Esophagus muscularis mucosa (tissue), 4 donors: Measurements from ENCODE around the gene SERPING1. TPM values are rescaled to one million over a fixed set of nuclear protein-coding genes. Genes with fewer than 3 reads are reported as not detected.

ENCODE experiments used
- DNase-seq: peaks from one replicate; pipeline ENCODE4 v3.0.0-alpha.2; 2017; ENCODE audit errors: extremely low spot score
- H3K27ac ChIP-seq, 4 donors: fragments of 200-600 bp; sonication (generic); replicated peaks in 1 of 4; 1 replicate in 3 of 4; 2 replicates in 1 of 4; pipeline ENCODE4 v1.5.1; 2016 to 2019; ENCODE audit warnings: mild to moderate bottlenecking in 1 of 4
- H3K27me3 ChIP-seq, 4 donors: fragments of 200-600 bp; sonication (generic); one replicate each; pipeline versions ENCODE4 v1.5.1 to v1.6.0; 2016 to 2019
- H3K36me3 ChIP-seq, 4 donors: fragments of 200-600 bp; sonication (generic); one replicate each; pipeline ENCODE4 v1.5.1; 2016 to 2019
- H3K4me1 ChIP-seq, 4 donors: fragments of 200-600 bp; sonication (generic); one replicate each; pipeline ENCODE4 v1.5.1; 2016 to 2019
- H3K4me3 ChIP-seq, 4 donors: fragments of 200-600 bp; sonication (generic); 1 replicate in 2 of 4; 2 replicates in 2 of 4; pipeline ENCODE4 v1.5.1; 2016 to 2019; ENCODE audit warnings: mild to moderate bottlenecking in 4 of 4, moderate library complexity in 1 of 4
- H3K9me3 ChIP-seq, 4 donors: fragments of 200-600 bp; sonication (generic); 1 replicate in 3 of 4; 2 replicates in 1 of 4; pipeline ENCODE4 v1.5.1; 2016 to 2019
- CTCF ChIP-seq, 3 experiments: fragments of 200-600 bp in 2 of 3; fragments of 450-650 bp in 1 of 3; sonication (generic) in 2 of 3; IDR thresholded peaks; one replicate each; pipeline ENCODE4 v1.5.1; 2017 to 2019; ENCODE audit warnings: antibody characterized with exemption in 3 of 3, mild to moderate bottlenecking in 2 of 3, moderate library complexity in 1 of 3
- EP300 ChIP-seq: sonication (generic); formaldehyde crosslinking; IDR thresholded peaks from one replicate; pipeline ENCODE4 v1.6.1; 2017; ENCODE audit warnings: antibody characterized with exemption
- POLR2A ChIP-seq: fragments of 450-650 bp; IDR thresholded peaks from one replicate; pipeline ENCODE4 v1.6.1; 2017; ENCODE audit warnings: antibody characterized with exemption, moderate library complexity, mild to moderate bottlenecking, low read depth
- POLR2AphosphoS5 ChIP-seq, 2 donors: sonication (generic); formaldehyde crosslinking; IDR thresholded peaks; one replicate each; pipeline ENCODE4 v1.6.1; 2017; ENCODE audit warnings: antibody characterized with exemption in 2 of 2
- WGBS: methylation state at CpG from one replicate; pipeline ENCODE4 v1.1.5; 2018; 5-methylcytosine and 5-hydroxymethylcytosine counted together
- intact Hi-C: fragments of 100-400 bp; cut with DNase I; formaldehyde crosslinking; loops from one replicate; pipeline ENCODE4 v1.15.1; 2023
- total RNA-seq, 4 donors: library from RNA; depleted of rRNA; stranded (reverse); fragments of >200 nt; gene quantifications; one replicate each; pipeline versions ENCODE4 v1.1.0 to v1.2.1, GENCODE V29; 2016

Gene SERPING1
- total RNA-seq, 4 donors from 2014 or later, result 290 to 585 (median 569) TPM

GRCh38 chr11:57610170-57610569 is 12.7 kb downstream of the SERPING1 start:
- Histone ChIP-seq H3K9me3 (no peaks in the 10 kb centered on the region), H3K36me3 (peaks cover 53 to 99% (median 76%) of the 10 kb centered on the region in 4 donors), H3K27me3 (no peaks in the 10 kb centered on the region), H3K4me3 (no peak overlapping the region), H3K27ac (no peak overlapping the region), H3K4me1 (no peaks in the 10 kb centered on the region)
- no peak for DNase-seq
- TF ChIP-seq POLR2A (no peak), EP300 (no peak), POLR2AphosphoS5 (IDR thresholded peaks at IDR 0.05) (no peak), CTCF (IDR thresholded peaks at IDR 0.05) (no peak)
- intact Hi-C loops, result no loop called here
- 98% methylated on average over 4 of the region's 4 CpGs for WGBS

- H3K36me3 ChIP-seq, result peaks cover 30 to 75% (median 63%) of the 10 kb centered on the region in 4 donors
- H3K27me3 ChIP-seq, result no peaks in the 10 kb centered on the region
- intact Hi-C loops, result no loop called here
- 86% methylated on average over 9 of the region's 10 CpGs for WGBS
- no peak for DNase-seq
- H3K9me3 ChIP-seq, result no peaks in the 10 kb centered on the region
- H3K4me3 ChIP-seq, result no peak overlapping the region
- no peaks in the 10 kb centered on the region for H3K4me1 ChIP-seq
- H3K27ac ChIP-seq, result no peak overlapping the region
- no peak for TF ChIP-seq EP300
- TF ChIP-seq CTCF (IDR thresholded peaks at IDR 0.05), result no peak
- TF ChIP-seq POLR2AphosphoS5 (IDR thresholded peaks at IDR 0.05), result no peak
- no peak for TF ChIP-seq POLR2A
These were observed 16.8 kb downstream of the SERPING1 start for GRCh38 chr11:57614234-57614772.

GRCh38 chr11:57615308-57615707 is 17.8 kb downstream of the SERPING1 start:
- H3K4me3 ChIP-seq, result no peak overlapping the region
- 67% methylated on average over 1 of the region's 1 CpG for whole genome bisulfite sequencing
- H3K36me3 ChIP-seq, result peaks cover 33 to 66% (median 61%) of the 10 kb centered on the region in 4 donors
- no peaks in the 10 kb centered on the region for H3K27me3 ChIP-seq
- no peaks in the 10 kb centered on the region for H3K9me3 ChIP-seq
- intact Hi-C loops, result no loop called here
- TF ChIP-seq CTCF (IDR thresholded peaks at IDR 0.05) (no peak), POLR2AphosphoS5 (IDR thresholded peaks at IDR 0.05) (no peak), POLR2A (no peak), EP300 (no peak)
- no peak overlapping the region for H3K27ac ChIP-seq
- no peak for DNase-seq
- no peaks in the 10 kb centered on the region for H3K4me1 ChIP-seq

- no peak overlapping the region for H3K4me3 ChIP-seq
- H3K27ac ChIP-seq, result no peak overlapping the region
- H3K9me3 ChIP-seq, result no peaks in the 10 kb centered on the region
- TF ChIP-seq POLR2AphosphoS5 (IDR thresholded peaks at IDR 0.05) (no peak), EP300 (no peak), CTCF (IDR thresholded peaks at IDR 0.05) (no peak), POLR2A (no peak)
- no peak for DNase-seq
- H3K27me3 ChIP-seq, result no peaks in the 10 kb centered on the region
- no peaks in the 10 kb centered on the region for H3K4me1 ChIP-seq
- peaks cover 33 to 54% (median 51%) of the 10 kb centered on the region in 4 donors for H3K36me3 ChIP-seq
- intact Hi-C loops, result no loop called here
- 60% methylated on average over 2 of the region's 3 CpGs for WGBS
These were observed 19.1 kb downstream of the SERPING1 start for GRCh38 chr11:57616595-57616994.

GRCh38 chr11:57618438-57618837 is 21.0 kb downstream of the SERPING1 start:
- WGBS, result 80% methylated on average over 2 of the region's 2 CpGs
- Histone ChIP-seq H3K9me3 (no peaks in the 10 kb centered on the region), H3K4me1 (no peaks in the 10 kb centered on the region), H3K4me3 (no peak overlapping the region), H3K27ac (no peak overlapping the region), H3K36me3 (peaks cover 18 to 35% (median 33%) of the 10 kb centered on the region in 4 donors), H3K27me3 (no peaks in the 10 kb centered on the region)
- no peak for DNase-seq
- no peak for TF ChIP-seq POLR2AphosphoS5 (IDR thresholded peaks at IDR 0.05)
- TF ChIP-seq CTCF (IDR thresholded peaks at IDR 0.05), result no peak
- TF ChIP-seq POLR2A, result no peak
- TF ChIP-seq EP300, result no peak
- intact Hi-C loops, result no loop called here
